Endothelial cell of umbilical vein (primary cell): Measurements from ENCODE around the gene XCL2. TPM values are rescaled to one million over a fixed set of nuclear protein-coding genes. Genes with fewer than 3 reads are reported as not detected.

Source experiments
- BruUV-seq: library from RNA; stranded (reverse); fragments of 400-500 nt; replicated peaks from 2 replicates; lab custom pipeline; 2021; lab: Mats Ljungman, UMichigan
- CTCF ChIA-PET: fragments of 300-600, 350-600 bp; sonication (Branson Sonifier 250); formaldehyde crosslinking; loops from one replicate; lab custom pipeline; 2021; ENCODE audit warnings: antibody characterized with exemption, inconsistent platforms; lab: Charles Lee
- POLR2A ChIA-PET: fragments of 300-600, 350-600 bp; sonication (Branson Sonifier 250); formaldehyde crosslinking; loops from one replicate; lab custom pipeline; 2021; ENCODE audit warnings: antibody characterized with exemption, inconsistent platforms; lab: Charles Lee
- DNase-seq: peaks from one replicate; pipeline ENCODE4 v3.0.0-alpha.2; 2011; ENCODE audit warnings: low read depth, low spot score
- FAIRE-seq: peaks from 2 replicates; lab custom pipeline; 2011; peaks lifted over from hg19 to GRCh38; lab: Jason Lieb, UNC
- H2AFZ ChIP-seq: 2 replicates; pipeline ENCODE4 v1.6.0; 2012; ENCODE audit warnings: low read depth, low read length, control low read depth, inconsistent platforms
- H3K27ac ChIP-seq: 2 replicates; pipeline ENCODE4 v1.5.1; 2011; ENCODE audit warnings: low read depth, mild to moderate bottlenecking, control low read depth, low read length, moderate library complexity; ENCODE audit not compliant: insufficient read depth
- H3K27me3 ChIP-seq, 2 experiments: 2 replicates each; pipeline versions ENCODE4 v1.6.0 to v1.6.1; 2011; ENCODE audit warnings: low read length in 2 of 2, mixed read lengths in 1 of 2; ENCODE audit not compliant: control insufficient read depth in 2 of 2, insufficient read depth in 2 of 2
- H3K36me3 ChIP-seq, 2 experiments: 2 replicates in 1 of 2; 3 replicates in 1 of 2; pipeline ENCODE4 v1.5.1; 2011; ENCODE audit warnings: low read length in 2 of 2, mild to moderate bottlenecking in 1 of 2, moderate library complexity in 1 of 2; ENCODE audit not compliant: control insufficient read depth in 2 of 2, insufficient read depth in 2 of 2; ENCODE audit errors: extremely low read depth in 1 of 2
- H3K4me1 ChIP-seq: 3 replicates; pipeline ENCODE4 v1.5.1; 2011; ENCODE audit warnings: mild to moderate bottlenecking, low read length; ENCODE audit not compliant: control insufficient read depth, insufficient read depth; ENCODE audit errors: extremely low read depth
- H3K4me2 ChIP-seq: 2 replicates; pipeline ENCODE4 v1.6.1; 2011; ENCODE audit warnings: low read length, control low read depth, mixed read lengths; ENCODE audit not compliant: insufficient read depth
- H3K4me3 ChIP-seq, 3 experiments: fragments of 200-600 bp in 1 of 3; sonication (generic), shearing (Covaris generic) in 1 of 3; replicated peaks in 1 of 3; 2 replicates each; pipeline ENCODE4 v1.5.1; 2011 to 2016; ENCODE audit warnings: control low read depth in 3 of 3, low read length in 3 of 3, mild to moderate bottlenecking in 2 of 3, inconsistent platforms in 1 of 3, low read depth in 1 of 3, moderate library complexity in 1 of 3; ENCODE audit not compliant: insufficient read depth in 1 of 3
- H3K79me2 ChIP-seq: 2 replicates; pipeline ENCODE4 v1.6.0; 2012; ENCODE audit warnings: low read length, inconsistent platforms; ENCODE audit not compliant: control insufficient read depth, insufficient read depth
- H3K9ac ChIP-seq: replicated peaks from 2 replicates; pipeline ENCODE3; 2011; ENCODE audit warnings: low read length, control low read depth; ENCODE audit not compliant: insufficient read depth; ENCODE audit errors: extremely low read depth
- H3K9me1 ChIP-seq: replicated peaks from 3 replicates; pipeline ENCODE4 v1.6.0; 2011; ENCODE audit warnings: mild to moderate bottlenecking, low read length; ENCODE audit not compliant: control insufficient read depth, insufficient read depth; ENCODE audit errors: extremely low read depth
- H3K9me3 ChIP-seq: replicated peaks from 2 replicates; pipeline ENCODE4 v1.5.1; 2012; ENCODE audit warnings: low read length, inconsistent platforms; ENCODE audit not compliant: control insufficient read depth, insufficient read depth
- H4K20me1 ChIP-seq: replicated peaks from 2 replicates; pipeline ENCODE3; 2011; ENCODE audit warnings: mild to moderate bottlenecking, low read length; ENCODE audit not compliant: control insufficient read depth, insufficient read depth; ENCODE audit errors: extremely low read depth
- EZH2 ChIP-seq: IDR thresholded peaks from 2 replicates; pipeline ENCODE4 v1.6.1; 2012; ENCODE audit warnings: borderline replicate concordance, low read depth, mild to moderate bottlenecking, moderate library complexity, low read length, inconsistent platforms; ENCODE audit not compliant: severe bottlenecking
- FOS ChIP-seq: IDR thresholded peaks from 2 replicates; pipeline ENCODE4 v1.6.1; 2011; ENCODE audit warnings: mild to moderate bottlenecking, low read length, moderate library complexity, borderline replicate concordance; ENCODE audit not compliant: insufficient read depth
- GATA2 ChIP-seq: IDR thresholded peaks from 2 replicates; pipeline ENCODE4 v1.7.0; 2011; ENCODE audit warnings: low read depth, mild to moderate bottlenecking, moderate library complexity, mixed read lengths, low read length; ENCODE audit not compliant: insufficient read length, insufficient read depth
- JUN ChIP-seq: IDR thresholded peaks from 2 replicates; pipeline ENCODE4 v1.6.1; 2011; ENCODE audit warnings: borderline replicate concordance, low read depth; ENCODE audit not compliant: insufficient read length, insufficient read depth
- MYC ChIP-seq: IDR thresholded peaks from one replicate; pipeline ENCODE4 v1.6.1; 2011; ENCODE audit warnings: mild to moderate bottlenecking, low read depth, low read length
- POLR2A ChIP-seq: IDR thresholded peaks from 2 replicates; pipeline ENCODE4 v1.6.1; 2012; ENCODE audit warnings: low read depth, mild to moderate bottlenecking, control low read depth, low read length
- POLR2AphosphoS5 ChIP-seq: IDR thresholded peaks from 2 replicates; pipeline ENCODE4 v1.6.1; 2012; ENCODE audit warnings: low read depth, mild to moderate bottlenecking, control low read depth, low read length, moderate library complexity; ENCODE audit not compliant: insufficient read depth
- dilution Hi-C: fragments of 300-500 bp; cut with MboI; formaldehyde crosslinking; loops from one replicate; pipeline ENCODE4 v1.15.0; 2019; ENCODE audit warnings: low sequenced_read_pairs; ENCODE audit not compliant: extremely low pct_ligation_motif_present
- intact Hi-C: fragments of 100-400 bp; cut with micrococcal nuclease; formaldehyde crosslinking; loops from one replicate; pipeline ENCODE4 v1.10.0; 2022
- polyA plus RNA-seq, 4 experiments: library from polyadenylated mRNA; depleted of rRNA in 3 of 4; stranded (reverse) in 3 of 4; unstranded in 1 of 4; fragments of >200 nt; gene quantifications; 2 replicates each; pipeline versions ENCODE4 v1.2.1 to v1.2.3, GENCODE V29; 2011 to 2012; ENCODE audit warnings: missing spikeins in 1 of 4
- total RNA-seq: library from RNA; stranded (reverse); gene quantifications from 2 replicates; pipeline ENCODE4 v1.2.3, GENCODE V29; 2021
- TF ChIP-seq, protein P1 (sequence below): IDR thresholded peaks from 2 replicates; pipeline ENCODE4 v1.6.1; 2011; ENCODE audit not compliant: insufficient read depth, insufficient read length
- TF ChIP-seq, protein P2 (sequence below), 2 donors: IDR thresholded peaks; 1 replicate in 1 of 2; 2 replicates in 1 of 2; pipeline ENCODE4 v1.5.1; 2011; ENCODE audit warnings: low read length in 2 of 2, mild to moderate bottlenecking in 2 of 2, moderate library complexity in 2 of 2, control low read depth in 1 of 2, inconsistent platforms in 1 of 2, low read depth in 1 of 2; ENCODE audit not compliant: insufficient read depth in 1 of 2; ENCODE audit errors: extremely low read depth in 1 of 2

Gene XCL2
- total and polyA plus RNA-seq, 2 donors (not counting 3 experiments of a cell fraction or from before 2014, with no cell fraction given) = not detected

DNA sequence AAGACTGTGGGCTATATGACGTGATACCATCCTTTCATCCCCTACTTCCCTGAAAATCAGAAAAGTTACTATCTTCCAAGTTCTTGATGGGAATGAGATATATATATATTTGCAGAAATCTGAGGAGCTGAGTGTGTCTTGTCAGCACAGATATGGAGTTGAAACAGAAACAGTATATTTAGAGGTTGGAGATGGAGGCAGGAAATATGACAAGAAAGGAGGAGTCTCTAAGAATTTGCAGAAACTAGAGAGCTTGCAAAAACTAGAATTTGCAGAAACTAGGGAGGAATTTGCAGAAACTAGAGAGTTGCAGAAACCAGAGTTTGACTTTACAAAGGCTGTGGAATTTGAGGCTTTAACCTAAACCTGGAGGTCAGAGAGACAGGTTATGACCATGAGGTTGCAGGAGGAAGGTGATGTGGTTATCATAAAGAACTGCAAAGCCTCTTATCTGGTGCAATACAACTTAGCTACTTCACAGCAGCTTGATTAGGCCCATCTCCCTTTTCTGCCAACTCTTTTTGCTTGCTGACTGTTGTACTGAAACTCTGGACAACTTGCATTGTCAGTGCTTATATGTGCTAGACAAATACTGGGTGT lies 22.3 kb downstream of the XCL2 start:
- no peak overlapping the region for H3K27ac ChIP-seq
- no peaks in the 10 kb centered on the region for H3K27me3 ChIP-seq
- dilution Hi-C loops (no loop called here), intact Hi-C loops (no loop called here)
- FAIRE-seq (no peak), DNase-seq (no peak)
- no peaks in the 10 kb centered on the region for H3K36me3 ChIP-seq
- H3K4me2 ChIP-seq = no peak overlapping the region
- no peaks in the 10 kb centered on the region for H3K9me1 ChIP-seq
- no peak overlapping the region for H3K4me3 ChIP-seq
- no peaks in the 10 kb centered on the region for H3K79me2 ChIP-seq
- H4K20me1 ChIP-seq = no peaks in the 10 kb centered on the region
- ChIA-PET POLR2A (no interaction called here), CTCF (no interaction called here)
- H2AFZ ChIP-seq = no peak overlapping the region
- H3K9ac ChIP-seq = no peak overlapping the region
- H3K4me1 ChIP-seq = no peaks in the 10 kb centered on the region
- no peak for TF ChIP-seq GATA2
- no peak for TF ChIP-seq POLR2AphosphoS5
- no peak for TF ChIP-seq FOS
- no peak for TF ChIP-seq EZH2
- no peak for TF ChIP-seq POLR2A
- TF ChIP-seq, protein P1, sequence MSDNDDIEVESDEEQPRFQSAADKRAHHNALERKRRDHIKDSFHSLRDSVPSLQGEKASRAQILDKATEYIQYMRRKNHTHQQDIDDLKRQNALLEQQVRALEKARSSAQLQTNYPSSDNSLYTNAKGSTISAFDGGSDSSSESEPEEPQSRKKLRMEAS = no peak
- TF ChIP-seq, protein P2, sequence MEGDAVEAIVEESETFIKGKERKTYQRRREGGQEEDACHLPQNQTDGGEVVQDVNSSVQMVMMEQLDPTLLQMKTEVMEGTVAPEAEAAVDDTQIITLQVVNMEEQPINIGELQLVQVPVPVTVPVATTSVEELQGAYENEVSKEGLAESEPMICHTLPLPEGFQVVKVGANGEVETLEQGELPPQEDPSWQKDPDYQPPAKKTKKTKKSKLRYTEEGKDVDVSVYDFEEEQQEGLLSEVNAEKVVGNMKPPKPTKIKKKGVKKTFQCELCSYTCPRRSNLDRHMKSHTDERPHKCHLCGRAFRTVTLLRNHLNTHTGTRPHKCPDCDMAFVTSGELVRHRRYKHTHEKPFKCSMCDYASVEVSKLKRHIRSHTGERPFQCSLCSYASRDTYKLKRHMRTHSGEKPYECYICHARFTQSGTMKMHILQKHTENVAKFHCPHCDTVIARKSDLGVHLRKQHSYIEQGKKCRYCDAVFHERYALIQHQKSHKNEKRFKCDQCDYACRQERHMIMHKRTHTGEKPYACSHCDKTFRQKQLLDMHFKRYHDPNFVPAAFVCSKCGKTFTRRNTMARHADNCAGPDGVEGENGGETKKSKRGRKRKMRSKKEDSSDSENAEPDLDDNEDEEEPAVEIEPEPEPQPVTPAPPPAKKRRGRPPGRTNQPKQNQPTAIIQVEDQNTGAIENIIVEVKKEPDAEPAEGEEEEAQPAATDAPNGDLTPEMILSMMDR (IDR thresholded peaks at IDR 0.05; ENCODE audit: extremely low read depth in 1 of 2, insufficient read depth in 1 of 2, low read depth in 1 of 2, low read length in 2 of 2) = no peak
- TF ChIP-seq MYC = no peak
- TF ChIP-seq JUN = no peak
- H3K9me3 ChIP-seq = no peaks in the 10 kb centered on the region
- BruUV-seq = no TSS peak
